Pons (tissue), 1 donor: ENCODE data around the gene TMEM51.

Experiments
- DNase-seq: peaks from one replicate; pipeline ENCODE4 v3.0.0-alpha.2; 2016; ENCODE audit warnings: low spot score

The TMEM51 gene

DNA sequence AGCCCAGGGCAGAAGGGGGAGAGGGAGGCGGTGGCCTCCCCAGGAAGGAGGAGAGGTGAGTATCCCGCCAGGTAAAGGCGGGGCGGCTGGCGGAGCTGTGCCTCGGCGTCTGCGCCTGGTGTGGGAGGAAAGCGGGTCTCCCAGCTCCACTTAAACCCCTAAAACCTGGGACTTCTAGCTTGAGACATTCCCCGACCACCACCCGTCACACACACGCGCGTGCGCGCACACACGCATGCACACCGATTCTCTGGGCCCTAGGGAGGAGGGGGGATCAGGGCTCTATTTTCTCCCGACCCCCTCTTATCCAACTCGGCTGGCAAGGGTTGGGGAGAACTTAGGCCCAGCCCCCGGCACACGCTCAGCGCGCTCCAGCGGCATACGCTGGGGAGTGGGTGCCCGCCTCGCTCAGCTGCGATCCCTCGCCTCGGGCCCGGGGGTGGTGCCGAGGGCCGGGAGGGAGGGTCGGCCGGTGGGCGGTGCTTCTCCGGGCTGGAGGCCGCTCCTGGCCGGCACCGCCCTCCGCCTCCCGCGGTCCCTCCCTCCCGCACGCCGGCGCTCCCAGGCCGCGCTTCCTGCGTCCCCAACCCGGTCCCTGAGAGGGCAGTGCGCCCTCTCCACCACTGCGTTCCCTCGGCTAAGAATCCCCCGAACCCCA lies at the start of gene TMEM51:
TSS of gene TMEM51 (plus strand) at position 564 of the 658 bp plus-strand sequence. CDS start 61,341 bp downstream, outside the sequence.
- no peak for DNase-seq

- no peak for DNase-seq
Observed at GRCh38 chr1:15103906-15104305, 49.6 kb upstream of the TMEM51 start.

- no peak for DNase-seq
Observed at GRCh38 chr1:15104768-15105167, 48.8 kb upstream of the TMEM51 start.

- no peak for DNase-seq
Observed at GRCh38 chr1:15106608-15107007, 46.9 kb upstream of the TMEM51 start.

GRCh38 chr1:15107058-15107687 lies 46.4 kb upstream of the TMEM51 start:
- DNase-seq = no peak

- DNase-seq = no peak
Observed at GRCh38 chr1:15107911-15108310, 45.6 kb upstream of the TMEM51 start.

- no peak for DNase-seq
Observed at GRCh38 chr1:15110128-15110866, 43.2 kb upstream of the TMEM51 start.

GRCh38 chr1:15110867-15111230 lies 42.7 kb upstream of the TMEM51 start:
- no peak for DNase-seq

GRCh38 chr1:15113146-15113545 lies 40.4 kb upstream of the TMEM51 start:
- no peak for DNase-seq

DNA sequence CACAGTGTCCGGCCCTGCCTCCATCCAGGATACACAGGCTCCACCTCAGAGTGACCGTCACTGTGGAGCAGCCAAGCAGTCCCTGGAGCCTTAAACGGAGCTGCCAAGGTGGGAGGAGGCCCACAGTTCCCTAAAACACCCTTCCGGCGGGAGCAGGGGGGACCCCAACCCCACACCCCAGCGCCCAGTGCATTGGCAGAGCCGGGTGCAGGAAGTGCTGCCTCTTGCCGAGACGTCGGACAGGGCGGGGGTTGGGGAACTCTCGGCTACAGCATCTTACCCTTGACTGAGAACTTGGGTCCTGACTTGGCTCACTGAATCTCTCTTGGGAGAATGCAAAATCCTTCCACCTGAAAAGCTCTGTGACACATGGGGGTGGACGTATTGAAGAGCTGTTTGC lies 38.7 kb upstream of the TMEM51 start:
- DNase-seq = no peak

DNA sequence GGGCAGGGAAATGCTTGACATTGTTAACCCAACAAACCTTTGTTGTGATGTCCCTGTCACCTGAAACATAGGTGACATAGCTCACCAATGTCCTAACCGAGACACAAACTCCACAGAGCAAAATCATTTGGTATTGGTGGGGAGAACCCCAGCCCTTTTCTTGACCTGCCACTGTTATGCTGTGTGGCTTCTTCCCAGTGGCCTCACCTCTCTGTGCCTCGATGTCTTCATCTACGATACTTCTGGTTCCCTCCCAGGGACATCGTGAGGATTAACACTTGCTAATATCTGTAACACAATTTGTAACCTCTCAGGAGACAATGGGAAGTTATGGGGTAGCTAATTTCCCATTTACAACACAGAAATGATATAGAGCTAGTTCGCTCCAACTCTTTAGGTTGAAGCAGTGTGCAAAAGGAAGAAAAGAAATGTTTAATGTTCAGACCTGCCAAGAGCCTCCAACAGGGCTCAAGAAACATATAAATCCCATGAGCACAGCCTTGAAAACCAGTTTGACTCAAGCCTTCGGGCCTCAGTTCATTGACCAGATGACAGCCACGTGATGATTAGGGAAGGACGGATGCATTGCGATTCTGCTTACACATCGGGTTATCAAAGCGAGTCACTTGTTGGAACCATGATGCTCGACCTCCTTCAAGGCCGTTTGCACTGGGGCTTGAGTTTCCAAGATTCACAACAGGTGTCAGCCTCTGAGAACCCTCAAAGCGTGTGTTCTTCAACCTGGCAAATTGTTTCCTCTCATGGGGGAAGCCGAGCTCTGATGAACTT lies 37.8 kb upstream of the TMEM51 start:
- no peak for DNase-seq

DNA sequence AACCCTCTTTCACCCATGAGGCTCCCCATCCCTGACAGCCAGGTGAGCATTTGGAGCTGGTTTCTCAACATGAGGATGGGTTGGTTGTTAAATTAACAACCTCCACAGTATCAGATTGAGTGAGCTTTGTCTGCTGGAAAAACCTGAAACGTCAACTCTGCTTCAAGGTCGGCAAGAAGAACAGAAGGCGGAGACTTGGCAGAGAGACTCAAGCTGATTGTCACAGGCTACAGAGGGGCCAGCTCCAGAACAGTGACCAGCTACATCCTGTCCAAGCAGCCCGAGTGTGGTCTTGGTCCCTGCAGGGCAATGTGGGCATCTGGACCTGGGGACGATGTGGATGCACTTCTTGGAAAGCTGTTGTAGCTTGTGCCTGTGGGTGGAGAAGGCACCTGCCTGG lies 36.6 kb upstream of the TMEM51 start:
- no peak for DNase-seq

DNA sequence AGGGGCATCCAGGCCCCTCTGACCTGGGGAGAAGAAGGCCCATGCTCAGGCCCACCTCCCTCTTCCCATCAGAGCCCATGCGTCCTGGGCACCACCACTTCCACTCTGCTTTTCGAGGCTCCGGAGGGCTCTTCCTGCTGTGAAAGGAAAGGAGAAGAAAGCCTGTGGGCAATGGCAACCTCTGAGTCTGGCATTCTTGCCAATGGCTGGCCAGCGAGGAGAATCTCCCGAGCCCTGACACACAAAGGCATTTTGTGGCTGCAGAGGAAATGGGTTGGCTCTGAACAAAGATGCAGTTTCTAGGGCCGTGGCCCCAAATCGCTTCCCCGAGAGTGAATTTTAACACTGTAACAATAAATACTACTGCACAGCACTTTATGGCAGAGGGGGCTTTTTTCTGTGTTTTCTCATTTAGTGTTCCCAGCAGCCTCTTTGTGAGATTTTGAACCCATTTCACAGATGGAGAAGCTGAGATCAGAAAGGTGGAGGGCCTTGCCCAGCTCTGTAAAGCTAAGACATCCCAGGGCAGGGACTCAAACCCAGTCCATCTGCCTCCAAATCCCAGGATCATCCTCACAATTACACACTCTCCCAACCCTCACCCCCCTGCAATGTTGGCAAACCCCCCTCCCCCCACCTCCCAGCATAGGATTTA lies 35.7 kb upstream of the TMEM51 start:
- no peak for DNase-seq

- DNase-seq = no peak
Observed at GRCh38 chr1:15118579-15118978, 35.0 kb upstream of the TMEM51 start.

- no peak for DNase-seq
Observed at GRCh38 chr1:15120251-15120945, 33.1 kb upstream of the TMEM51 start.

DNA sequence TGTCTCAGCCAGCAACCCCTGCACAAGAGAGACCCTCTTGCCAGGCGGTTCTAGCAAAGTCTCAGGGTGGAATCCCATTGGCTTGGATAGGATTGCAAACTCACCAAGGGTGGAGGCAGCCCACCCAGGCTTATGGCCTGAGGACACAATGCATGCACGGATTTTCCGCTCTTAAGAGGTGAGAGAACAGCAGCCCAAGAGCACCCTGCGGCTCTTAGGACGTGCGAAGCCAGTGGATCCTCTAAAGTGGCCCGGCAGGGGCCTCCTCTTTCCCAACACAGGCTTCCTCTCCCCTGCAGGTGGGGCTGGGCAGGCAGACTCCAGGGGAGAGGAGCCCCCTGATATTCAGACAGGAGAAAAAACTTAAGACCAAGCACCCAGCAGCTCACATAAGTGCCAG lies 31.2 kb upstream of the TMEM51 start:
- DNase-seq = no peak

GRCh38 chr1:15123270-15123669 lies 30.3 kb upstream of the TMEM51 start:
- no peak for DNase-seq

- DNase-seq = no peak
Observed at GRCh38 chr1:15123925-15124324, 29.6 kb upstream of the TMEM51 start.

- DNase-seq = no peak
Observed at GRCh38 chr1:15124362-15125100, 29.0 kb upstream of the TMEM51 start.

DNA sequence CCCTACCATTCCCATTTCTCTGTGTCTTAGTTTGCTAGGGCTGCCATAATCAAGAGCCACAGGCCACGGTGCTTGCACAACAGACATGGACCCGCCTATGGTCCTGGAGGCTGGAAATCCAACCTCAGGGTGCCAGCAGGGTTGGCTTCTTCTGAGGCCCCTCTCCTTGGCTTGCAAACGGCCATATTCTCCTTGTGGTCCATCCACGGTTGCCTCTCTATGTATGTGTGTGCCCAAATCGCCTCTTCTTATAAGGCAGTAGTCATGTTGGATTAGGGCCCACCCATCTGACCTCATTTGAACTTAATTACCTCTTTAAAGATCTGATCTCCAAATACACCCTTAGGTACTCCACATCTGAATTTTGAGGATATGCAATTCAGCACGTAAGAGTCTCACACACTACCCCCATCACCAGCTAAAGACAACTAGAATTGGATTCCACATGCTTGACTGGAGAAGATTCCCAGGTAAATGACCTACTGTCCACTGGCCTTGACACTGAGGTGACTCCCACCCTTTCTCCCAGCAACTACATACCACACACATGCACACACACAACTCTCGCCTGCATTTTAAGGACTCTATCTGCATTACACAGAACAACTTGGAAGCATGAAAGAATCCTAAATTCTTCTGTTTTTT lies 28.3 kb upstream of the TMEM51 start:
- no peak for DNase-seq
